SK-N-SH (cell line): ENCODE measurements around the gene SNX9. TPM values are rescaled to one million over a fixed set of nuclear protein-coding genes. Genes with fewer than 3 reads are reported as not detected.

Experiments used
- CTCF ChIA-PET: fragments of 300-600, 350-600 bp; formaldehyde crosslinking; extraction: SDS; loops from one replicate; lab custom pipeline; 2021; lab: Yijun Ruan, JAX
- POLR2A ChIA-PET: fragments of 350-600 bp; sonication (Branson Sonifier 250); formaldehyde crosslinking; extraction: SDS; loops from one replicate; lab custom pipeline; 2020; ENCODE audit warnings: antibody characterized with exemption, inconsistent platforms; lab: Yijun Ruan, JAX
- DNase-seq: peaks from one replicate; pipeline ENCODE4 v3.0.0; 2012
- H2AFZ ChIP-seq: fragments of 200-600 bp; sonication (generic); 2 replicates; pipeline ENCODE4 v1.8.1; 2016; ENCODE audit warnings: antibody characterized with exemption, mild to moderate bottlenecking, low read depth
- H3F3A ChIP-seq: fragments of 200-600 bp; sonication (generic); replicated peaks from 2 replicates; pipeline ENCODE3; 2016; ENCODE audit warnings: antibody characterized with exemption, mild to moderate bottlenecking; ENCODE audit not compliant: insufficient read depth
- H3K27ac ChIP-seq, 2 experiments: fragments of 200-500 bp in 1 of 2; fragments of 200-600 bp in 1 of 2; sonication (Bioruptor generic) in 1 of 2; sonication (generic), shearing (Covaris generic) in 1 of 2; 2 replicates each; pipeline versions ENCODE4 v1.5.1 to v1.6.1; 2014 to 2016; ENCODE audit warnings: low read depth in 2 of 2, inconsistent platforms in 1 of 2, low read length in 1 of 2, mild to moderate bottlenecking in 1 of 2, mixed read lengths in 1 of 2
- H3K27me3 ChIP-seq: fragments of 200-600 bp; sonication (generic), shearing (Covaris generic); 2 replicates; pipeline ENCODE4 v1.6.1; 2016; ENCODE audit warnings: mixed run types; ENCODE audit not compliant: insufficient read depth
- H3K36me3 ChIP-seq, 2 experiments: fragments of 200-500 bp in 1 of 2; fragments of 200-600 bp in 1 of 2; sonication (Bioruptor generic) in 1 of 2; sonication (generic) in 1 of 2; replicated peaks in 1 of 2; 2 replicates each; pipeline versions ENCODE3 to v1.5.1; 2014 to 2016; ENCODE audit warnings: low read length in 1 of 2, mild to moderate bottlenecking in 1 of 2; ENCODE audit not compliant: insufficient read depth in 2 of 2, control insufficient read depth in 1 of 2
- H3K4me1 ChIP-seq, 2 experiments: fragments of 200-500 bp in 1 of 2; fragments of 200-600 bp in 1 of 2; sonication (Bioruptor generic) in 1 of 2; sonication (generic), shearing (Covaris generic) in 1 of 2; 2 replicates each; pipeline versions ENCODE4 v1.5.1 to v1.6.1; 2014 to 2016; ENCODE audit warnings: low read depth in 1 of 2, low read length in 1 of 2, mixed run types in 1 of 2; ENCODE audit not compliant: insufficient read depth in 2 of 2, control insufficient read depth in 1 of 2
- H3K4me2 ChIP-seq: fragments of 200-600 bp; sonication (generic), shearing (Covaris generic); 2 replicates; pipeline ENCODE4 v1.6.1; 2017; ENCODE audit warnings: mixed run types
- H3K4me3 ChIP-seq, 2 experiments: fragments of 200-500 bp in 1 of 2; fragments of 200-600 bp in 1 of 2; sonication (Bioruptor generic) in 1 of 2; sonication (generic), shearing (Covaris generic) in 1 of 2; 2 replicates each; pipeline versions ENCODE4 v1.5.1 to v1.8.1; 2014 to 2016; ENCODE audit warnings: low read depth in 2 of 2, inconsistent platforms in 1 of 2, low read length in 1 of 2, mild to moderate bottlenecking in 1 of 2, mixed read lengths in 1 of 2, moderate library complexity in 1 of 2
- H3K79me2 ChIP-seq: fragments of 200-600 bp; sonication (generic); 2 replicates; pipeline ENCODE4 v1.8.1; 2017; ENCODE audit warnings: mild to moderate bottlenecking; ENCODE audit not compliant: insufficient read depth
- H3K9ac ChIP-seq: fragments of 200-600 bp; sonication (generic); 2 replicates; pipeline ENCODE4 v1.6.1; 2017; ENCODE audit warnings: mixed run types
- H3K9me2 ChIP-seq: fragments of 200-600 bp; sonication (generic); 2 replicates; pipeline ENCODE4 v1.6.1; 2017; ENCODE audit warnings: mixed run types
- H3K9me3 ChIP-seq: fragments of 200-600 bp; sonication (generic); 2 replicates; pipeline ENCODE4 v1.6.1; 2017; ENCODE audit warnings: mixed run types, mild to moderate bottlenecking, moderate library complexity
- H4K20me1 ChIP-seq: fragments of 200-600 bp; sonication (generic); 2 replicates; pipeline ENCODE4 v1.6.1; 2017; ENCODE audit warnings: mild to moderate bottlenecking, mixed run types; ENCODE audit not compliant: insufficient read depth
- CHD2 ChIP-seq: fragments of 150-350 bp; IDR thresholded peaks from 2 replicates; pipeline ENCODE4 v1.6.1; 2018; ENCODE audit warnings: low read length; ENCODE audit not compliant: partially characterized antibody
- EP300 ChIP-seq, 2 experiments: IDR thresholded peaks; 2 replicates each; pipeline versions ENCODE4 v1.4.0 to v1.6.1; 2012; ENCODE audit warnings: borderline replicate concordance in 1 of 2, low read depth in 1 of 2, low read length in 1 of 2
- FOXJ3 ChIP-seq: sonication (generic); formaldehyde crosslinking; IDR thresholded peaks from 2 replicates; pipeline ENCODE4 v1.5.1; 2020; ENCODE audit warnings: mild to moderate bottlenecking, missing genetic modification reagents
- GABPA ChIP-seq: IDR thresholded peaks from 2 replicates; pipeline ENCODE4 v1.4.0; 2012; ENCODE audit warnings: low read depth, mild to moderate bottlenecking
- GATA2 ChIP-seq: sonication (generic); formaldehyde crosslinking; IDR thresholded peaks from 2 replicates; pipeline ENCODE4 v1.5.0; 2020; ENCODE audit warnings: mild to moderate bottlenecking, missing genetic modification reagents
- MAX ChIP-seq: IDR thresholded peaks from 2 replicates; pipeline ENCODE4 v1.4.0; 2012; ENCODE audit warnings: low read depth
- MEF2A ChIP-seq: IDR thresholded peaks from 2 replicates; pipeline ENCODE4 v1.4.0; 2012; ENCODE audit warnings: low read depth, borderline replicate concordance
- NFIC ChIP-seq: IDR thresholded peaks from 2 replicates; pipeline ENCODE4 v1.4.0; 2012; ENCODE audit warnings: borderline replicate concordance
- PBX3 ChIP-seq: IDR thresholded peaks from 2 replicates; pipeline ENCODE4; 2012
- POLR2AphosphoS5 ChIP-seq: IDR thresholded peaks from 2 replicates; pipeline ENCODE4 v1.6.1; 2012; ENCODE audit warnings: low read depth, low read length
- RAD21 ChIP-seq: IDR thresholded peaks from 2 replicates; pipeline ENCODE4 v1.6.1; 2012; ENCODE audit warnings: mild to moderate bottlenecking, low read length
- RCOR1 ChIP-seq: fragments of 150-350 bp; IDR thresholded peaks from 2 replicates; pipeline ENCODE4 v1.6.1; 2017; ENCODE audit warnings: antibody characterized with exemption, low read length
- RFX5 ChIP-seq: IDR thresholded peaks from 2 replicates; pipeline ENCODE4 v1.6.1; 2012; ENCODE audit warnings: mild to moderate bottlenecking, improper control_type of control experiment, low read length
- RXRA ChIP-seq: IDR thresholded peaks from 2 replicates; pipeline ENCODE4 v1.4.0; 2012; ENCODE audit warnings: low read depth, mild to moderate bottlenecking, borderline replicate concordance
- TCF12 ChIP-seq: IDR thresholded peaks from 2 replicates; pipeline ENCODE4 v1.4.0; 2012
- USF1 ChIP-seq: IDR thresholded peaks from 2 replicates; pipeline ENCODE4 v1.4.0; 2012; ENCODE audit warnings: low read depth, borderline replicate concordance
- USF2 ChIP-seq: fragments of 150-350 bp; IDR thresholded peaks from 2 replicates; pipeline ENCODE4 v1.6.1; 2017; ENCODE audit warnings: antibody characterized with exemption, low read length, low read depth, borderline replicate concordance
- YY1 ChIP-seq: IDR thresholded peaks from 2 replicates; pipeline ENCODE4 v1.4.0; 2012; ENCODE audit warnings: low read depth, mild to moderate bottlenecking
- ZBTB33 ChIP-seq: IDR thresholded peaks from 2 replicates; pipeline ENCODE4 v1.4.0; 2012; ENCODE audit warnings: low read depth, borderline replicate concordance
- WGBS: methylation state at CpG from one replicate; pipeline ENCODE4 v1.1.6; 2017; ENCODE audit warnings: low lambda C conversion rate; 5-methylcytosine and 5-hydroxymethylcytosine counted together
- polyA plus RNA-seq, 3 experiments: library from polyadenylated mRNA; depleted of rRNA; stranded (reverse); fragments of >200 nt; gene quantifications; 2 replicates each; pipeline ENCODE4 v1.2.3, GENCODE V29; 2012

SNX9 gene
- polyA plus RNA-seq, 1 of the 3 experiments (the other 2 are of a cell fraction), result 31.6 TPM

- no peak overlapping the region for H3K9ac ChIP-seq
- 95% methylated on average over 3 of the region's 3 CpGs for WGBS
- POLR2A ChIA-PET, result no interaction called here
- H3K9me2 ChIP-seq, result no peaks in the 10 kb centered on the region
- H3K4me1 ChIP-seq, result peaks cover 0 to 7% of the 10 kb centered on the region in 2 experiments; a peak in 1 of 4 replicates
- H4K20me1 ChIP-seq, result no peaks in the 10 kb centered on the region
- no peak overlapping the region for H3K27ac ChIP-seq
- CTCF ChIA-PET, result no interaction called here
- no peak for DNase-seq
- H3K36me3 ChIP-seq, result peaks cover 9 to 15% of the 10 kb centered on the region in 2 experiments
- no peaks in the 10 kb centered on the region; the same call in 1 of the 2 replicates for H3K79me2 ChIP-seq
- H3F3A ChIP-seq, result peaks cover 3% of the 10 kb centered on the region
- no peak overlapping the region for H2AFZ ChIP-seq
- H3K4me3 ChIP-seq, result no peak overlapping the region
- no peak overlapping the region for H3K4me2 ChIP-seq
- TF ChIP-seq FOXJ3 (CRISPR knock-in tag), result no peak
- no peak for TF ChIP-seq EP300 (IDR thresholded peaks at IDR 0.05; ENCODE audit: borderline replicate concordance in 1 of 2, low read depth in 1 of 2, low read length in 1 of 2)
- no peak for TF ChIP-seq POLR2AphosphoS5
- TF ChIP-seq YY1, result no peak
- no peak for TF ChIP-seq RAD21
- TF ChIP-seq USF2, result no peak
- TF ChIP-seq RXRA, result no peak
- no peak for TF ChIP-seq TCF12
- no peak for TF ChIP-seq USF1
- TF ChIP-seq GABPA, result no peak
- no peaks in the 10 kb centered on the region for H3K27me3 ChIP-seq
- no peaks in the 10 kb centered on the region for H3K9me3 ChIP-seq
These were observed 72.5 kb downstream of the SNX9 start for GRCh38 chr6:157895585-157895984.

GRCh38 chr6:157896932-157897331 is 73.9 kb downstream of the SNX9 start:
- H3K27me3 ChIP-seq, result no peaks in the 10 kb centered on the region
- no peak overlapping the region for H2AFZ ChIP-seq
- peaks cover 11 to 15% of the 10 kb centered on the region in 2 experiments for H3K36me3 ChIP-seq
- no peaks in the 10 kb centered on the region for H4K20me1 ChIP-seq
- peaks cover 0 to 7% of the 10 kb centered on the region in 2 experiments; a peak in 1 of 4 replicates for H3K4me1 ChIP-seq
- POLR2A ChIA-PET, result no interaction called here
- no peak overlapping the region for H3K4me3 ChIP-seq
- no peak for TF ChIP-seq NFIC
- TF ChIP-seq GATA2 (CRISPR knock-in tag), result no peak
- no peak for TF ChIP-seq RXRA
- TF ChIP-seq CHD2, result no peak
- no peak for TF ChIP-seq RFX5
- TF ChIP-seq MEF2A, result no peak
- TF ChIP-seq FOXJ3 (CRISPR knock-in tag), result no peak
- no peak for TF ChIP-seq EP300 (IDR thresholded peaks at IDR 0.05; ENCODE audit: borderline replicate concordance in 1 of 2, low read depth in 1 of 2, low read length in 1 of 2)
- no peak for TF ChIP-seq ZBTB33
- TF ChIP-seq PBX3, result no peak
- TF ChIP-seq MAX, result no peak
- TF ChIP-seq POLR2AphosphoS5, result no peak
- TF ChIP-seq RCOR1, result no peak
- no peak overlapping the region for H3K27ac ChIP-seq
- no peaks in the 10 kb centered on the region; the same call in 1 of the 2 replicates for H3K79me2 ChIP-seq
- 100% methylated on average over 1 of the region's 4 CpGs for WGBS
- no peaks in the 10 kb centered on the region for H3K9me3 ChIP-seq
- CTCF ChIA-PET, result interaction anchor here (1.7 kb wide), 1 partner anchor 23 kb away, joined by 5 read pairs; no protein-coding TSS in a partner anchor
- H3K9ac ChIP-seq, result no peak overlapping the region
- no peaks in the 10 kb centered on the region for H3K9me2 ChIP-seq
- peaks cover 3% of the 10 kb centered on the region for H3F3A ChIP-seq
- no peak overlapping the region for H3K4me2 ChIP-seq
- no peak for DNase-seq
